G401 (cell line): ENCODE results near the gene AACS. TPM values are rescaled to one million over a fixed set of nuclear protein-coding genes. Genes with fewer than 3 reads are reported as not detected.

Source experiments
- DNase-seq: peaks from one replicate; pipeline ENCODE4 v3.0.0-alpha.2; 2015; ENCODE audit warnings: low spot score
- in situ Hi-C: cut with HindIII; loops from 2 replicates; pipeline ENCODE4 v1.10.0; 2016; ENCODE audit warnings: low sequenced_read_pairs, mixed read lengths
- total RNA-seq: library from RNA; depleted of rRNA; stranded (reverse); fragments of >200 nt; shearing (Covaris generic); gene quantifications from 2 replicates; pipeline ENCODE4 v1.2.3, GENCODE V29; 2014

Gene AACS
- total RNA-seq, 1 experiment from 2014 or later = 19.6 TPM

GRCh38 chr12:125169451-125169850 is 104.2 kb downstream of the AACS start:
- no peak for DNase-seq
- in situ Hi-C loops = no loop called here

GRCh38 chr12:125169870-125170269 is 104.6 kb downstream of the AACS start:
- in situ Hi-C loops = no loop called here

GRCh38 chr12:125171267-125171666 is 106.0 kb downstream of the AACS start:
- in situ Hi-C loops = no loop called here
- DNase-seq = no peak

More at GRCh38 chr12:125169870-125170269, 104.6 kb downstream of the AACS start:
- DNase-seq = no peak

GRCh38 chr12:125172231-125172850 is 107.1 kb downstream of the AACS start:
- in situ Hi-C loops = no loop called here
- no peak for DNase-seq

- no peak for DNase-seq
- in situ Hi-C loops = no loop called here
Measured at GRCh38 chr12:125175576-125175975, 110.3 kb downstream of the AACS start.

GRCh38 chr12:125178222-125178621 is 113.0 kb downstream of the AACS start:
- in situ Hi-C loops = no loop called here
- DNase-seq = no peak

GRCh38 chr12:125180144-125180543 is 114.9 kb downstream of the AACS start:
- DNase-seq = no peak
- in situ Hi-C loops = no loop called here

GRCh38 chr12:125181107-125181506 is 115.9 kb downstream of the AACS start:
- in situ Hi-C loops = no loop called here
- no peak for DNase-seq

GRCh38 chr12:125183187-125184067 is 118.2 kb downstream of the AACS start:
- DNase-seq = peak; percentile 88
- in situ Hi-C loops = no loop called here

GRCh38 chr12:125184213-125184967 is 119.2 kb downstream of the AACS start:
- DNase-seq = no peak
- in situ Hi-C loops = no loop called here

- peak; percentile 19 for DNase-seq
- in situ Hi-C loops = no loop called here
Measured at GRCh38 chr12:125185311-125185739, 120.1 kb downstream of the AACS start.

- DNase-seq = peak; percentile 79
- in situ Hi-C loops = no loop called here
Measured at GRCh38 chr12:125185740-125186470, 120.7 kb downstream of the AACS start, which contains the start of gene TMEM132B. Gene TMEM132B (plus strand): TSS chr12:125186386.

GRCh38 chr12:125186471-125187147 is 121.4 kb downstream of the AACS start:
- in situ Hi-C loops = no loop called here
- DNase-seq = no peak

- DNase-seq = peak; percentile 19
- in situ Hi-C loops = no loop called here
Measured at GRCh38 chr12:125187148-125187745, 122.0 kb downstream of the AACS start.

- in situ Hi-C loops = no loop called here
- DNase-seq = peak; percentile 41
Measured at GRCh38 chr12:125187780-125188741, 122.8 kb downstream of the AACS start.

- DNase-seq = no peak
- in situ Hi-C loops = no loop called here
Measured at GRCh38 chr12:125189015-125189414, 123.8 kb downstream of the AACS start.

GRCh38 chr12:125189502-125189901 is 124.3 kb downstream of the AACS start:
- no peak for DNase-seq
- in situ Hi-C loops = no loop called here
